Activated T-cell treated with anti-CD3 and anti-CD28 coated beads for 4 hours (primary cell): ENCODE results near the gene TAF6.
A peak's percentile ranks its signal among the peaks of the same experiment; 100 is the strongest.

ENCODE experiments used
- DNase-seq: peaks from one replicate; pipeline ENCODE4 v3.0.0-alpha.2; 2020

TAF6 gene

DNA sequence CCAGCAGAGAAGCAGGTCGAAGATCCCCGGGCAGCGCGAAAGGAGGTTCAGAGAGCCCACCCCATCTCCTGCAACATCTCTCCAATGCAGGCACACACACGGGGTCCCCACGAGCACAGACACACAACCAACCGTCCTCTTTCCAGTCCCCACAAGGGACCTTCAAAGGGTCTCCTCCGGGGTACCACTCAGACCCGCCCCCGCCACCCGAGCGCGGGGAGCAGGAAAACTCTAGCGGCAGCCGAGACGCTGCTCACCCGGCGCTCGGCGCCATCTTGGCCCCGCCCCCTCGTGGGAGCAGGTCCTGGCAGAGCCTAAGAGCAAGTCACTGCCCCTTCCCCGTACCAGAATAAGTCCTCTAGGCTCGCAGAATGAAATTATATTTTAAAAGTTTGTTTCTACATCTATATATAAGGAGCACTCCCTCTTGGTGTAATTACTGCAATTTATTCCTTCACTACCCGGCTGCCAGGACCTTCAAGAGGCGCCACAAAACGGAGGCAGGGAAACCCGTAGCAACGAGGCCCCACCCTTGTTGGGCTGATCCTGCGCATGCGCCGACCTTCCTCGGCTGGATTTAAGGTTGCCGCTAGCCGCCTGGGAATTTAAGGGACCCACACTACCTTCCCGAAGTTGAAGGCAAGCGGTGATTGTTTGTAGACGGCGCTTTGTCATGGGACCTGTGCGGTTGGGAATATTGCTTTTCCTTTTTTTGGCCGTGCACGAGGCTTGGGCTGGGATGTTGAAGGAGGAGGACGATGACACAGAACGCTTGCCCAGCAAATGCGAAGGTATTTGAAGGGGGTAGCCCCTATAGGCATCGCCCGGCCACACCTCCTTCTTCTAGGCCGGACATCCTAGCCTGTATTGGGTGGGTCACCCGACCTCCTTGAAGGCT, at the start of gene TAF6, which contains the start of gene CNPY4:
Gene TAF6, minus strand, starts transcription at position 287 of the 898 bp plus-strand sequence. CDS start 5,149 bp downstream, outside the sequence.
Gene CNPY4, plus strand, starts transcription at position 563 of the 898 bp plus-strand sequence. Its CDS starts 111 bp downstream, at position 674.
- DNase-seq, result peak; percentile 93

- no peak for DNase-seq
Observed at GRCh38 chr7:100167912-100168323, 48.8 kb upstream of the TAF6 start.

DNA sequence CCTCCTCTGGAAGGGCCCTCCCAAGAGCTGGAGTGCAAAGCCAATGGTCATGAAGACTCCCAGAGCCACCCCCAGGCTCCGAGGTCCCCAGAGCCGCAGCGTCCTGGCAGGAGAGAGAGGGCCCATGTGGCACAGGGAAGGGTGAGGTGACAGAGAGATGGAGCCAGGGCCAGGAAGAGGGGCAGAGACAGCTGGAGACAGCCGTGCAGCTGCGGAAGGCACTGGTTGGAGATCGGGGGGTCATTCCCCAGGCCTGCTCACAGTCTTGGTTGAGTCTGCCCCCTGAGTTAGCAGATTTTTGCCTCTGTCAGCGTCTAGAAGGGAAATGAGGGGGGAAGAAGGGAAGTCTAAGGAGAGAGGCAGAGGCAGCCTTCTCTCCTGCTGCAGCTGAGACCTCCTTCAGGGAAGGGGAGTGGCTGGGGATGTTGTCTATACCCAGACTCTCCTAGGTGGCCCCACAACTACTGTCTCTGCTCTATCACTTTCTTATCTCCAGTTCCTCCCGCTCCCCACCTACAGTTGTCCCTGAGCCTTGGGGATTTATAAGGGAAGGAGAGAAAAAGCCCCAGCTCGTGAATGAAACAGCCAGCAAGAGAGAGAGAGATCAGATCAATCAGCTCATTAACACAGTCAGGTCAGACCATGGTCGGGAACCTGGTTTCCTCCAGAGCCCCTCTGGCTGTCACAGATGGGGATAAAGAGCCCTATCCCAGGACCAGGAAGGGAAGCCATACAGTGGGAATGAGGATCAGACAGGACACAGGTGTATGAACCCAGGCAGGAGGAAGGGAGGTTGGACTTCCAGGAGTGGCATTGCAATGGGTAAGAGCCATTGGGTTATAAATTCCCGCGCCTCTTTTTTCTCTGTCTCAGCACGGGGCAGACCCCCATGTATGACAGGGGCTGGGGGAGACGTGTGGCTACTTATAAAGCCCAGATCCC, 48.1 kb upstream of the TAF6 start:
- DNase-seq, result no peak

DNA sequence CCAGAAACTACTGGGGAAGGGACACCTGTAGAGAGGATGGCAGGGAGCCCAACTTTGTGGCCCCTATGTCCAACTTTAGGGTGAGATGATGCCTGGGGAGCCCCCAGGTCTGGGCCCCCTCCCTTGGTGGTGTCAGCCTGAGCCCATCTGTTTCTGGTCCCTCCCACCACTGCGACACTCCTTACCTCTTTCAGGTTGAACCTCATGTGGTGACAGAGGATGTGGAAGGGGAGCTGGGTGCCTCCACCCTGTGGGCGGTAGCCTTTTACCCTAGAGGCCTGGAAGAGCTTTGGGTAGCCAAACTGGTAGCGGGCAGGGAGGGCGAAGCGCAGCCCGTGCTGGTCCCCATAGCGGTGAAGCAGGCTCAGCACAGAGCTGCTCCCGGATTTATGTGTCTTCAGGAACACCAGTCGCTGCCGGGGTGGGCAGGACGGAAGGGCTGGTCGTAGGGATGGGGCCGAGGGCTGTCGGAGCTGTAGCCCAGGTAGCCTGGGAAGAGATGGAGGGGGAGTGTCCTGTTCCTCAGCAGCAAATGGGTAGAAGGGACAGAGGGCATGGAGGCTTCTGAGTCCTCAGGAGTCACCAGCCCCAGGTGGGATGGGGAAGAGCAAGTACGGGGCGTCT, 47.3 kb upstream of the TAF6 start:
- DNase-seq, result no peak

- no peak for DNase-seq
Observed at GRCh38 chr7:100163871-100164270, 44.7 kb upstream of the TAF6 start.

DNA sequence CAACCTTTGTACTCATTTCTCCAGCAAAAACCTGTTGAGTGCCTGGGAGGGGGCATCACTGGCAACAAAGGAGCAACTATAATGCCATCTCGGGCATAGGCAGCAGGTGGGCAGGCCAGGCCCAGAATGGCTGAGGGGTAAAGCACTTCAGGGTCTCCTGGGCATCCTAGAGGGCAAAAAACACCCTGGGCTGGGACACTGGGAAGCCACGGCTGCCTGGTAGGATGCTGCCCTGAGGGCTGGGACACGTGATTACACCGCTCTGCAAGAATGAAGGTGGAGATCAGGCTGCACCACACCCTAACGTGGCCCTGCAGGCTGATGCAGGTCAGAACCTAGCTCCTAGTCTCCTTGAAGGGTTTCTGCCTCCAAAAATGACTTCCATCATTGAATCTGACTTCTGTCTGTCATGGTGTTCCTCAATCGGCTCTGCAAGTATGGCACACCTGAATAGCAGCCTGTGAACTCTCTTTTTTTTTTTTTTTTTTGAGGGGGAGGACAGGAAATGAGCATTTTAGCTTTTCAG, 43.9 kb upstream of the TAF6 start:
- no peak for DNase-seq

GRCh38 chr7:100160067-100160466, 40.9 kb upstream of the TAF6 start:
- DNase-seq, result no peak

DNA sequence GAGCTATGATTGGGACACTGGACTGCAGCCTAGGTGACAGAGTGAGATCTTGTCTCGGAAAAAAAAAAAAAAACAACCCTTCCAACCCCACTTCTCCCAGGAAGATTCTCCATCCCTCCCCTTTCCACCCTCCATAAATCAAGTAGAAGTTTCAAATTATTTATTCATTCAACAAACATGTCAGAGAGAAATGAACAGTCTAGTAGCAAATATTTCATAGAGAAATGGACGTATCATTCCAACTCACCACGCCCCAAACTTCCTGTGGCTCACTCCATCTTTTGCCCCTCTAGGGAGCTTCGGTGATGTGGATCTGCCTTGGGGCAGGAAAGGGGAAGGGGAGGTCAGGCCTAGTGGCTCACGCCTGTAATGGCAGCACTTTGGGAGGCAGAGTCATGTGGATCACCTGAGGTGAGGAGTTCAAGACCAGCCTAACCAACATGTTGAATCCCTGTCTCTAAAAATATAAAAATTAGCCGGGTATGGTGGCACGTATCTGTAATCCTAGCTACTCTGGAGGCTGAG, 40.0 kb upstream of the TAF6 start:
- no peak for DNase-seq

GRCh38 chr7:100158229-100159098, 39.3 kb upstream of the TAF6 start, which contains the start of gene TRAPPC14:
Gene TRAPPC14, minus strand, starts transcription at chr7:100158723. Its CDS starts 224 bp downstream, at chr7:100158499.
- peak; percentile 87 for DNase-seq

- no peak for DNase-seq
Observed at GRCh38 chr7:100157334-100158228, 38.4 kb upstream of the TAF6 start.

GRCh38 chr7:100157069-100157333, 37.8 kb upstream of the TAF6 start:
- DNase-seq, result no peak

DNA sequence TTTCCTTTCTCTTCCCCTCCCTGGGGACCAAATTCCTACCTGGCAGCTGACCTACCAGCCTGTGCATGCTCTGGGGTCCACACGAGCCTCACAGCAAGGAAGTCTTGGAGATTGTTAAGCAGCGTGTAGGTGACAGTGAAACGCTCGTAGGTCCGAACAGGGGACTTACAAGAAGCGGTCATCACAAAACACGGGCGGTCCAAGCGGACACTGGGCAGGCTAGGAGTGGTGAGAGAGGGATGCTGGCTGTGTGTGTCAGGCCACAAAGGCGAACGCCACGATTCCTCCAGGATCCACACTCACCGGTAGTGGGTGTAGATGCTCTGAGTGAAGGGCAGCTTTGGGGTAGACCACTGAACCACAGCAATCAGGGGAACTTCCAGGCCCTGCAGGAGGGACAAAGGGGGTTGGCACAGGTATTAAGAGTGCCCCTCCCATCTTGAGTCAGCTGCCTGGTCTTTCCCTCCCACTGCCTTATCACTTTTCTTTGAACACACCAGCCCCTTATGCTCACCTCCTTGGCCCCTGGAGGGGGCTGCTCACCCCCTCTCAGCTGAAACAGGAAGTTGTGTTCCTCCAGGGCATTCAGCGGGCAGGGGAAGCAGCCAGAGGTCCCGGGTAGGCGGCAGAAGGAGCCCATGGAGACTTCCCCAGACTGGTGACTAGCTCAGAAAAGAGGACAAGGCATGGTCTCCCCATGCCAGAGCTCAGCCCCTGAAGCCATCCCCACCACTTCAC, 37.3 kb upstream of the TAF6 start:
- DNase-seq, result no peak

DNA sequence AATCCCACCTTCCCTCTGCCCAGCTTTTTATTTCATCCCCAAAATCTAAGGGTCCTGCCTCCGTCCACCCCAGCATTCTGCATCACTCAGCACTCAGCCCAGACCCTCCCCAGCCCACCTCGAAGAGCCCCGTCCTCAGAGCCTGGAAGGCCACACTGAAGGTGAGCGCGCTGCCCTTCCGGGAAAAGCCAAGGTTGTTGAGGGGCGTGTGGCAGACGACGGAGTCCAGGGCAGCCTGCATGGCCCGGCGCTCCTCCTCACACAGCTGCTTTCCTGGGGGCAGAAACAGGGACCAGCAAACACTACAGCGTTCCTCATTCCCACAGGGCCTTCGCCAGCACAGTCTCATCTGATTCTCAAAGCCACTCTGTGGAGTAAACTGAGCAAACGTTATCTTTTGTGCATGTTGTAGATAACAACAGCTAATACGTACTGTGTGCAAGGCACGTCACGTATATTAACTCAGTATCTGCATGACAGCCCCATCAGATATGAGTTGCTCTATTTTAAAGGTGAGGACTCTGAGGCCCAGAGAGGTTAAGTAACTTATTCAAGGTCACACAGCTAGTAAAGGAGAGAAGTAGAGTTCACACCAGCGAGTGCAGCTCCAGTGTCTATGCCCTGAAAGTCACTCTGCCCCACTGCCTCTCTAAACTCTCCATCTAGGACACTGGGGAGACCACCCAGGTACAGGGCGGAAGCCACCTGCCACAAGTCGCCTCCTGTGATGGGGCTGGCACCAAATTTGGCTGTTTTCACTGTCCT, 36.6 kb upstream of the TAF6 start:
- no peak for DNase-seq

DNA sequence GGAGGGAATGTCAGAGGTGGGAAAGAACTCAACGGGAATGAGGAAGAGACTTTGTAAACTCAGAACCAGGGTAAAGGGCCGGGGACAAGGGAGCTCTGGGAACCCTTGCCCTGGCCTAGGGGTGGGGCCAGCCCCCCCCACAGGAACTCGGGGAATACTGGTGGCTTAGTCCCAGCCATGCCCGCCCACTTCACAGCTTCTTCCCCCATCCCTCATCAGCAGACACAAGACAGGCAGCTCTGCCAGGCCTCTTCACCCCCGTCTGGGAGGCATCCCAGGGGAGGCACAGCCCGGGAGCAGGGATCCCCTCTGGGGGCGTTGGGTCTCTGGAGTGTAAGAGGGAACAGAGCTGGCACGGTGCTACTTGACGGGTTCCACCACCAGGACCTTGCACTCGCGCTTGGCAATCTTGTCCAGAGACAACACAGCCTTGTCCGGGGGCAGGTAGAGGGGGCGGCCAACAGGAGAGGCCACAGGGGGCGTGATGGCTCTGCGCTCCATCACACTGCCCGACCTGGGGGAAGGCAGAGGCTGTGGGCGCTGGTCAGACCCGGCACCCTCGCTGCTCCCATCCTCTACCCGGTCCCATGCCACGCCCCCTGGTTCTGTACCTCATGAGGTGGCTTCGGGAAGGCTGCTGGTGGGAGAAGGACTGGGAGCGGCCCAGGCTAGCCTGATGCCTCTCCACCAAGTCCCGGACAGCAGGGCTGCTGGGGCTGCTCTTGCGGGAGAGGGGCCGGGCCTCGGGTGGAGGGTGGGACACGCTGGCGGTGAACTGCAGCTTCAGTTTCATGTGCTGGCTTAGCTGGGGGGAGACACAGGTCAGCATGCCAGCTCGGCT, 35.7 kb upstream of the TAF6 start:
- no peak for DNase-seq

DNA sequence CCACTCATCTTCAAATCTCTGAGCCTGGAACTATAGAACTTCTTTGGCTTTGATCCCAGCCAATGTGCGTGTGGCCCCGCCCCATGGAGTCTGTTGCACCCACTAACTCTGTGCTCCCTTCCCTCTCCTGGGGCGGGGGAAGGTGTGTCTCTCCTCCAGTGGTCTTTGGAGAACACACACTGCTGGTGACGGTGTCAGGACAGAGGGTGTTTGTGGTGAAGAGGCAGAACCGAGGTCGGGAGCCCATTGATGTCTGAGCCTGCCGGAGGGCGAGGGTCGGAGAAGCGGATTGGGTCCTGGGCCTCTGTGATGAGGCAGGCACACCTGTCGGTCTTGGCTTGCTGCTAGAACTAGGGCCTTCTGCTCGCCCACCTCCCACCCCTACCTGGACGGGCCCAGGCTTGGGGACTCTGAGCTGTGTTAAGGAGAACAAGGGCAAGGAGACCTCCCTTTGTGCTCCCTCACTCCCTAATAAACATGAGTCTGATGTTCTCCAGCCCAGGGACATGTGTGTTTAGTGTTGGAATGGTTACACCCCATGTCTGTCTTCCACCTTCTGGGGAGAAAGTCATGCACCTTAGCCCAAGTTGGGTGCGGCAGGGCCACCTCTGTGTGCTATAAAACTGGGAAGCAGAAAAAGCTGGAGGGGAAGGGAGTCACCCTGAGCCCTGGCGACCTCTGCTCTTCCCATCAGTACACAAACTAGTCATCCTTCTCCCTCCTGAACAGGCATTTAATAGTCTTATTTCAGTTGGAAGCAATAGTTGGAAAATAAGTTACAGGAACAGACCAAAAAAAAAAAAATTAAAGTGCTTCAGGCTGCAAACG, 34.8 kb upstream of the TAF6 start:
- no peak for DNase-seq

- DNase-seq, result no peak
Observed at GRCh38 chr7:100152937-100153666, 33.9 kb upstream of the TAF6 start.
